Measurements from ENCODE around the gene PPM1B. TPM values are rescaled to one million over a fixed set of nuclear protein-coding genes. Genes with fewer than 3 reads are reported as not detected.

Gene PPM1B
- total and polyA plus RNA-seq, 11 donors, result 22.6 to 65.9 (median 48.0) TPM

DNA sequence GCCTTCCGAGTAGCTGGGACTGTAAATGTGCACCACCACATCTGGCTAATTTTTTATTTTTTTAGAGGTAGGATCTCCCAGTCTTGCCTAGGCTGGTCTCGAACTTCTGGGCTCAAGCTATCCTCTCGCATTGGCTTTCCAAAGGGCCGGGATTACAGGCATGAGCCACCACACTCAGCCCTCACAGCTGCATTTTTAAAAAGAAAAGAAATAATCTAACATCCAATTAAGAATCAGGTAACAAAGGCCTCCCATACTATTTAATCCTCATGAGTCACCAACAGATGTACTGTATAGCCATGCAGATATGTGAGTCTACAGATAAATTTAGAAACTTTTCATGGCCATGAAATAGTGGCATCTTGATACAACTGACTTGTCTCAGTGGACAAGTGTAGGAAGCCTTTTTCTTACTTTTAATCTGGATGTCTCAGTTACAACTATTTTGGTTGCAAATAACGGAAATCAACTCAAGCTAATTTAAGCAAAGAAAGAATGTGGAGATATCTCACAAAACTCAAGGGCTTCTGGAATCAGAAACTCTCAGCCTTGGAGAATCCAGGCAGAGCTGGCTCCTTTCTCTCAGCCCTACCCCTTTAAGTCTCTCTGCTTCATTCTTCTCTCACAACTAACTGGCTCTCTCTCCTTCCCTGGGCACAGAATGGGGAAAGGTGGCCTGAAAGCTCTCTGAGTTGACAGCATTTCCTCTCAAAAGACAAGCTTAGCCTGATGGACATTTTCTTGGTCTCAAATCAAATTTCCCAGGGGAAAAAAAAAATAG is 12.8 kb upstream of the PPM1B start:
- Histone ChIP-seq H3K9me3 (no peaks in the 10 kb centered on the region), H3K27ac (peak overlapping the region in 3 of 12 donors; percentile 10 to 39 (median 32)), H3K4me3 (no peak overlapping the region), H3K4me1 (peaks cover 0 to 12% (median 0%) of the 10 kb centered on the region in 12 donors), H3K36me3 (no peaks in the 10 kb centered on the region), H3K27me3 (peaks cover 0 to 1% (median 0%) of the 10 kb centered on the region in 9 donors)
- no peak for DNase-seq
- no peak for ATAC-seq
- 67 to 76% (median 71%) methylated on average over 5 of the region's 5 CpGs for WGBS, 4 donors
- no peak for TF ChIP-seq POLR2A (IDR thresholded peaks at IDR 0.05)
- TF ChIP-seq, protein P1, sequence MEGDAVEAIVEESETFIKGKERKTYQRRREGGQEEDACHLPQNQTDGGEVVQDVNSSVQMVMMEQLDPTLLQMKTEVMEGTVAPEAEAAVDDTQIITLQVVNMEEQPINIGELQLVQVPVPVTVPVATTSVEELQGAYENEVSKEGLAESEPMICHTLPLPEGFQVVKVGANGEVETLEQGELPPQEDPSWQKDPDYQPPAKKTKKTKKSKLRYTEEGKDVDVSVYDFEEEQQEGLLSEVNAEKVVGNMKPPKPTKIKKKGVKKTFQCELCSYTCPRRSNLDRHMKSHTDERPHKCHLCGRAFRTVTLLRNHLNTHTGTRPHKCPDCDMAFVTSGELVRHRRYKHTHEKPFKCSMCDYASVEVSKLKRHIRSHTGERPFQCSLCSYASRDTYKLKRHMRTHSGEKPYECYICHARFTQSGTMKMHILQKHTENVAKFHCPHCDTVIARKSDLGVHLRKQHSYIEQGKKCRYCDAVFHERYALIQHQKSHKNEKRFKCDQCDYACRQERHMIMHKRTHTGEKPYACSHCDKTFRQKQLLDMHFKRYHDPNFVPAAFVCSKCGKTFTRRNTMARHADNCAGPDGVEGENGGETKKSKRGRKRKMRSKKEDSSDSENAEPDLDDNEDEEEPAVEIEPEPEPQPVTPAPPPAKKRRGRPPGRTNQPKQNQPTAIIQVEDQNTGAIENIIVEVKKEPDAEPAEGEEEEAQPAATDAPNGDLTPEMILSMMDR (IDR thresholded peaks at IDR 0.05), result no peak
- intact Hi-C loops (cut with DNase I), result no loop called here

DNA sequence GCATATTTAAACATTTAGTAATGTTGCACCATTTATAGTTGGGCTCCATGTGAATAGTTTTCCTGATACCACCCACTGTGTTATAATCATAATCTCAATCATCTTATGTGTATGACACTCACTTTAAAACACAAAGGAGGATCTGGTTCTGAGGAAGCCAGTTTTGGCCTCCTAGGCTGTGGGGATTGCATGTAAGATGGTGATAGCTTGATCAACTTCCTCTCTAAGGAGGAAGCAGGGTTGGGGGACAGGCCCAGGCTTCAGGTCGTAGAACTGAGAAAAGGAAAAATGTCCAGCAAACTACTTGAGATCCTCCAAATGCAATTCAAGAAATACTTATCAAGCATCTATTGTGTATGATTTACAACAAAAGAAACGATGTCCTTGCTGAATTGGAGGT is 4.9 kb upstream of the PPM1B start:
- intact Hi-C loops (cut with DNase I), result loop anchor here in 1 of 10 donors (10.0 kb wide), 1 partner anchor 169 kb away; the partner anchor contains the start of gene LRPPRC
- TF ChIP-seq POLR2A (IDR thresholded peaks at IDR 0.05), result no peak
- TF ChIP-seq, protein P1 (IDR thresholded peaks at IDR 0.05), result no peak
- ATAC-seq, result no peak

DNA sequence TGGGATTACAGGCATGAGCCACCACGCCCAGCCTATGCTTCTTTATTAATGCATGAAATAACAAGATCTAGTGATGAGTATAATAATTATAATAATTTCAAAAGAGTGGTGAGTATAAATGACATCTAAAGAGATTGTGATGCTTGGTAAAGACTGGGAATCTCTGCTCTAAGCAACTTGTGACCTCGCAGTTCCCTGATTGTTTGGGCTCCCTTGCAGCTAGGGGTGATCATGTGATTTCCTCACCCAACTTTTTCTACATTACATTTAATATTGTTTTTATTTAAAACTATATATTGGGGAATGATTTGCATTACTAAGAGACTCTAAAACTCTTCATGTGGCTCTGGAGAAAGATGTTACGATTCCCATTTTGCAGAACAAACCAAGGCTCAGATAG is 4.1 kb upstream of the PPM1B start:
- no peaks in the 10 kb centered on the region for H3K27me3 ChIP-seq
- 93 to 98% (median 94%) methylated on average over 3 of the region's 3 CpGs for WGBS, 4 donors
- peaks cover 0 to 4% (median 0%) of the 10 kb centered on the region in 12 donors for H3K4me1 ChIP-seq
- H3K4me3 ChIP-seq, result no peak overlapping the region
- intact Hi-C loops (cut with DNase I), result loop anchor here in 6 of 10 donors (5.0 to 10.0 kb wide), 4 partner anchors 77 to 170 kb away; partner anchors contain the start of gene LRPPRC (in 2 of the 6)
- ATAC-seq (no peak), DNase-seq (no peak)
- TF ChIP-seq, protein P1 (IDR thresholded peaks at IDR 0.05), result no peak
- TF ChIP-seq POLR2A (IDR thresholded peaks at IDR 0.05), result no peak
- no peak overlapping the region for H3K27ac ChIP-seq
- H3K9me3 ChIP-seq, result peaks cover 0 to 9% (median 0%) of the 10 kb centered on the region in 12 donors
- H3K36me3 ChIP-seq, result no peaks in the 10 kb centered on the region

More for the DNA sequence above, 4.9 kb upstream of the PPM1B start:
- no peak for DNase-seq
- Histone ChIP-seq H3K4me1 (peaks cover 0 to 4% (median 0%) of the 10 kb centered on the region in 12 donors), H3K27me3 (no peaks in the 10 kb centered on the region), H3K36me3 (no peaks in the 10 kb centered on the region), H3K9me3 (peaks cover 0 to 9% (median 0%) of the 10 kb centered on the region in 12 donors), H3K27ac (no peak overlapping the region), H3K4me3 (no peak overlapping the region)
- WGBS, 4 donors, result 69 to 78% (median 77%) methylated on average over 2 of the region's 2 CpGs

DNA sequence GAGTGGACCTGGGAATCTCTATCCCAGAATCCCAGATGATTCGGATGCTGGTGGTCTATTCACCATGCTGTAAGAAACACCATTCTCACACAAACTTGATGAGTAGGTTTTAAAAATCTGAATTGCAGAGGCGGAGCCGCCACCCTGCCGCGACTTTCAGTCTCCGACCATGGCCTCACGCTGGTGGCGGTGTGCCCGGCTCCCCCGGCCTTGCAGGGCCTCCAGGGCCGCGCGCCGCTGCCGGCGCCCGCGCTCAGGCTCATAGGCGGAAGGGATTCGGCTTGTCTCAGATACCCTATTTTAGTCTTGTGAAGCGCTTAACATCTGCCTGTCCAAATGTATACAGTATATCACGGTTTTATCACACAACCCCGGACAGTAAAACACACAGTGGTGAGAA is 2.6 kb upstream of the PPM1B start:
- H3K36me3 ChIP-seq, result no peaks in the 10 kb centered on the region
- H3K27me3 ChIP-seq, result no peaks in the 10 kb centered on the region
- H3K9me3 ChIP-seq, result peaks cover 0 to 9% (median 0%) of the 10 kb centered on the region in 12 donors
- intact Hi-C loops (cut with DNase I), result loop anchor here in 6 of 10 donors (5.0 to 10.0 kb wide), 4 partner anchors 76 to 171 kb away; partner anchors contain the start of gene LRPPRC (in 2 of the 6)
- no peak overlapping the region for H3K4me3 ChIP-seq
- DNase-seq (no peak), ATAC-seq (no peak)
- TF ChIP-seq, protein P1 (IDR thresholded peaks at IDR 0.05), result no peak
- no peak for TF ChIP-seq POLR2A (IDR thresholded peaks at IDR 0.05)
- H3K4me1 ChIP-seq, result peaks cover 0 to 16% (median 11%) of the 10 kb centered on the region in 12 donors
- 50 to 61% (median 53%) methylated on average over 13 to 23 of the region's 23 CpGs for WGBS, 4 donors
- no peak overlapping the region for H3K27ac ChIP-seq

Data from heart left ventricle (tissue), 16 donors.